Measurements from ENCODE around the gene SCUBE3. TPM values are rescaled to one million over a fixed set of nuclear protein-coding genes. Genes with fewer than 3 reads are reported as not detected.

SCUBE3 gene
- total RNA-seq, 1 donor: 26.8 TPM

DNA sequence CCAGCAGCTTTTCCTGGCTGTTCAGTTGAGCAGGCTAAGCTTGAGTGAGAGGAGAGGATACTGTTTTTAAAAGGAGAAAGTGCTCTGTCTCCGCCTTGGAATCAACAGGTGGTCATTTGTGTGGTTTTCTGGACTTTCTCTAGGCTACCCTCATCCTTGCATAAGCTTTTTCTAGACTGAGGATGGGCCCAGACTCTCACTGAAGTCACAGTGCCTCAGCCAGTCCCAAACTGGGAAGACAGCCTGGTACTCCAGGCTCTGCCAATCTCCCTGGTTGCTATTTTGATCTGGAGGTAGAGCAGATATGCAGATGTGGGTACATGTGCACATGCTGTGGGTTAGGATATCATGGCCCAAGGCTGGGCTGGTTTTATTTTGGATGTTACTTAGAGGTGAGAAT is 7.0 kb downstream of the SCUBE3 start:
- TF ChIP-seq, protein P1, sequence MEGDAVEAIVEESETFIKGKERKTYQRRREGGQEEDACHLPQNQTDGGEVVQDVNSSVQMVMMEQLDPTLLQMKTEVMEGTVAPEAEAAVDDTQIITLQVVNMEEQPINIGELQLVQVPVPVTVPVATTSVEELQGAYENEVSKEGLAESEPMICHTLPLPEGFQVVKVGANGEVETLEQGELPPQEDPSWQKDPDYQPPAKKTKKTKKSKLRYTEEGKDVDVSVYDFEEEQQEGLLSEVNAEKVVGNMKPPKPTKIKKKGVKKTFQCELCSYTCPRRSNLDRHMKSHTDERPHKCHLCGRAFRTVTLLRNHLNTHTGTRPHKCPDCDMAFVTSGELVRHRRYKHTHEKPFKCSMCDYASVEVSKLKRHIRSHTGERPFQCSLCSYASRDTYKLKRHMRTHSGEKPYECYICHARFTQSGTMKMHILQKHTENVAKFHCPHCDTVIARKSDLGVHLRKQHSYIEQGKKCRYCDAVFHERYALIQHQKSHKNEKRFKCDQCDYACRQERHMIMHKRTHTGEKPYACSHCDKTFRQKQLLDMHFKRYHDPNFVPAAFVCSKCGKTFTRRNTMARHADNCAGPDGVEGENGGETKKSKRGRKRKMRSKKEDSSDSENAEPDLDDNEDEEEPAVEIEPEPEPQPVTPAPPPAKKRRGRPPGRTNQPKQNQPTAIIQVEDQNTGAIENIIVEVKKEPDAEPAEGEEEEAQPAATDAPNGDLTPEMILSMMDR (IDR thresholded peaks at IDR 0.05; ENCODE audit: insufficient read depth, low read depth, low read length): no peak

DNA sequence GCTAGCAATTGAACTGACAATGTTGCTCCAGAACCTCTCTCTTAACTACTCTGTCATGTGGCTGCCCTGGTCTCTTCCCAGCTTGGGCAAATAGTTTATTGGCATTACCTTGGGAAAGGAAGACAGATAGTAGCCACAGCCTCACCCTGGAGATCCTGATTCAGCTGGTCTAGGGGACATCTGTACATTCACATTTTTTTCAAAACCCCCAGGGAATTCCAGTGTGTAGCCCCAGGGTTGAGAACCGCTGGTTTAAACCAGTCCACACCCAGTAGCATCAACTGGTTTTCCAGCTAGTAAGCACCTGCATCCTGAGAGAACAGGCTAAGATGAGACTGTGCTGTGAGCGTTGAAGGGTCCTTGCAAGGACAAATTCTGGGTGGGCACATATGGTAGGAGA is 9.6 kb downstream of the SCUBE3 start:
- DNase-seq (ENCODE audit: low read depth): no peak
- no peak overlapping the region for H3K4me3 ChIP-seq (ENCODE audit: low read depth, low read length)
- TF ChIP-seq, protein P1 (IDR thresholded peaks at IDR 0.05; ENCODE audit: insufficient read depth, low read depth, low read length): no peak

More for the DNA sequence above, 7.0 kb downstream of the SCUBE3 start:
- no peak overlapping the region for H3K4me3 ChIP-seq (ENCODE audit: low read depth, low read length)
- DNase-seq (ENCODE audit: low read depth): no peak

DNA sequence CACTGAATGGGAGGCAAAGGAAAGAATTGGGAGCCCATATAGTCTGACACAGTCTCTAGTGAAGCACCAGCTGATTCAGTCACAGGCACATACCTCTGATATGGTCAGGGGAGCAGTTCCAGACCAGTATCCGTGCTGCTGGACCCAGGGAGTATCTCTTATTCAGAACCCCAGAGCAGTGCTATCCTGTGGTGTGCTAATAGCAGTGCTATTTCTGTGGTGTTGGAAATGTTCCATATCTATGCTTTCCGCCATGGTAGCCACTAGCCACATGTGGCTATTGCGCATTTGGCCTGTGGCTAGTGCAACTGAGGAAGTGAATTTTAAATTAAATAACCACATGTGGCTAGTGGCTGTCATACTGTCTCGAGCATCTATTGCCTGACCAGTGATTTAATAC is 11.0 kb downstream of the SCUBE3 start:
- no peak overlapping the region for H3K4me3 ChIP-seq (ENCODE audit: low read depth, low read length)
- TF ChIP-seq, protein P1 (IDR thresholded peaks at IDR 0.05; ENCODE audit: insufficient read depth, low read depth, low read length): no peak
- DNase-seq (ENCODE audit: low read depth): no peak

DNA sequence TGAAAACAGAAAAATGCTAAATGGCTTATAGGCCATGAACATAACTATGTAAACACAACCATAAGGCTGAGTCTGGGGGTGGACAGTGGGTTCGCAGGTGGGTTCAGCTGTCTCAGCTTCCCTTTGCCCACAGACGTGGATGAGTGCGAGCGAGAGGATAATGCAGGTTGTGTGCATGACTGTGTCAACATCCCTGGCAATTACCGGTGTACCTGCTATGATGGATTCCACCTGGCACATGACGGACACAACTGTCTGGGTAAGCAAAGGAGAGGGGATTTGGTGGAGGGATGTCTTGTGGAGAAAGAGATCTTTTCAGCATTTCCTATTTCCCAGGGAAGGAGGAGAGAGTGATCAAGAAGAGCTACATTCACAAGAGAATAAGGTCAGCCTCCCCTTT is 14.7 kb downstream of the SCUBE3 start:
- TF ChIP-seq, protein P1 (IDR thresholded peaks at IDR 0.05; ENCODE audit: insufficient read depth, low read depth, low read length): no peak
- no peak overlapping the region for H3K4me3 ChIP-seq (ENCODE audit: low read depth, low read length)
- no peak for DNase-seq (ENCODE audit: low read depth)

DNA sequence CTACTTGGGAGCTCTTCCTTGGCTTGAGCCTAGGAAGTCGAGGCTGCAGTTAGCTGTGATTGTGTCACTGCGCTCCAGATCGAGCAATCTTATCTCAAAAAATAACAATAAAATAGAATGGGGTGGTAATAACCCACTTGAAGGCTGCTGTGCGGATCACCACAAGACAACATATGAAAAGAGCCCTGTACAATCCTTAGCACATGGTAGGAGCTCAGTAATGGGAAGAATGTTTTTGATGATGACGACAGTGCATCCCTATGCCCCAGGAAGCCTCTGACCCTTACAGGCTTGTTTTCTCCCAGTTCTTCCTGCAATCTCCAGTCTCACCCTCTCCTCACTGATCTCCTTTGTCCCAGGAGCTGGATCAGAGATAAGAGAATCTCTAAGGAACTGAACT is 15.5 kb downstream of the SCUBE3 start:
- DNase-seq (ENCODE audit: low read depth): no peak
- H3K4me3 ChIP-seq (ENCODE audit: low read depth, low read length): no peak overlapping the region
- TF ChIP-seq, protein P1 (IDR thresholded peaks at IDR 0.05; ENCODE audit: insufficient read depth, low read depth, low read length): no peak

DNA sequence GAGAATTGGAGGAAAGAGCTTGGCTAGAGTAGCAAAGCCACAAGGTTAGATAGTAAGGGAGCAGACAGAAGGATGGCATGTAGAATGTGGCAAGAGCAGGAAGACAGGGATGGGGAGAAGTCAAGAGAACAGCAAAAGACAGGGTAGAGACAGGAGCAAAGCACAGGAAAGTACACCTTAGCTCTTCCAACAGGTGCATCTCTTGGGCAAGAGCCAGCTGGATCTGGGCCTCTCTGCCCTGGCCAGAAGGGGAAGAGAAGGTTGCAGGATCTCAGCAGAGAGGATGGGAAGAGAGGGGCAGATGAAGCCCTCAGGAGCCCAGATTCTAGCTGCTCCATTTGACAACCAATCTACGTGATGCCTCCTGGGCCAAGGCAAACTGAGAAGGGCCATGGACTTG is 16.7 kb downstream of the SCUBE3 start:
- TF ChIP-seq, protein P1 (IDR thresholded peaks at IDR 0.05; ENCODE audit: insufficient read depth, low read depth, low read length): no peak
- no peak for DNase-seq (ENCODE audit: low read depth)
- no peak overlapping the region for H3K4me3 ChIP-seq (ENCODE audit: low read depth, low read length)

DNA sequence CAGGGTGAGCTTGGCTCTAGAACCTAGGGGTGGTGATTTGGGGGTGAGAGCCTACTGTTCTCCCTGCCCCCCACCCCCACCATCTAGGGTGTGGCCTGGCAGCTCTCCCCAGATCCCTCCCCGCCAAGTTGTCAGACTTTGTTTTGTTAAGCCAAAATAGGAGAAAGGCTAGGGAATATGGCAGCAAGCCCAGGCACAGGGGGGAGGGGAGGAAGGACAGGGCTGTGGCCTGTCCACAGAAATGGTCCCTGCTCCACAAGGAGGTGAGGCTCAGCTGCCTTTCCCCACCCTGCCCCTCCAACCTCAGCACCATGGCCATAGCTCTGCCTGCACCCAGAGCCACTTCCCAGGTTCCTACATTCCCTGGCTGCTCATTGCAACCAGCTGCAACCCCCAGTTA is 17.2 kb downstream of the SCUBE3 start:
- no peak overlapping the region for H3K4me3 ChIP-seq (ENCODE audit: low read depth, low read length)
- DNase-seq (ENCODE audit: low read depth): no peak
- TF ChIP-seq, protein P1 (IDR thresholded peaks at IDR 0.05; ENCODE audit: insufficient read depth, low read depth, low read length): no peak

Data from fibroblast of villous mesenchyme (primary cell).